H54 (cell line): ENCODE data around the gene RAD51B.

Experiments
- DNase-seq: peaks from one replicate; pipeline ENCODE4 v3.0.0; 2011; ENCODE audit warnings: low spot score, mixed read lengths; ENCODE audit not compliant: insufficient read length
- FAIRE-seq: peaks from 3 replicates; lab custom pipeline; 2011; peaks lifted over from hg19 to GRCh38; lab: Jason Lieb, UNC
- POLR2A ChIP-seq: IDR thresholded peaks from 2 replicates; pipeline ENCODE4 v1.6.1; 2011; ENCODE audit warnings: low read depth, mild to moderate bottlenecking, low read length

The RAD51B gene

DNA sequence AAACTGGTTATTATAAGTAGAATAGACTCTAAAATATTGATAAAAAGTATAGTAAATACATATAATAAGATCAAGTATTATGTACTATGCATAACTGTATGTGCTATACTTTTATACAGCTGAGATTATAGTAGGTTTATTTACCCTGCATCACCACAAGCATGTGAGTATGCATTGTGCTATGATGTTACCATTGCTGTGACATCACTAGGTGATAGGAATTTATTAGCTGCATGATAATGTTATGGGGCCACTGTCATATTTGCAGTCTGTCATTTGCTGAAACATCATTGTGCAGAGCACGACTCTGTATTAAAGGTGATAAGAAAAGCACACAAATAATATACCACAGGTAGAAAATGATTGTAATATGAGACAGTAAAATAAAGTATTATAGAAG lies 587.7 kb downstream of the RAD51B start:
- no peak for TF ChIP-seq POLR2A
- no peak for DNase-seq
- FAIRE-seq, result no peak

DNA sequence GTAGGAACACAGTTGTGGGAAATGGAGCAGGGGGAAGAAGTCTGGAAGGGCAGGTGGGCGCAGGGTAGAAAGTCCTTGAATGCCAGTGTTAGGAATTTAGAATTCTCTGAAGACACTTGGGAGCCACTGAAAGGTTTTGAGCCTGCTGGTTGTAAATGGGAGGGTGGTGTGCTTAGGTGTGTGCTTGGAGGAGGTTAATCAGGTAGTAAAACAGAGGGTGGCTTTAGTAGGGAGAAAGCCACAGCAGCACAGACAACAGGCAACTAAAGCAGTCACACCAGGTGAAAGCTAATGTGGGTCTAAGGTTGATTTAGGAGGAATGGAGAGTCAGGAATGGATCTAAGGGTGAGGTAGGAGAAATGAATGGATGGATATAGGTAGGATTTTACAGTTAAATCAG lies 588.2 kb downstream of the RAD51B start:
- no peak for DNase-seq
- TF ChIP-seq POLR2A, result no peak
- FAIRE-seq, result no peak

DNA sequence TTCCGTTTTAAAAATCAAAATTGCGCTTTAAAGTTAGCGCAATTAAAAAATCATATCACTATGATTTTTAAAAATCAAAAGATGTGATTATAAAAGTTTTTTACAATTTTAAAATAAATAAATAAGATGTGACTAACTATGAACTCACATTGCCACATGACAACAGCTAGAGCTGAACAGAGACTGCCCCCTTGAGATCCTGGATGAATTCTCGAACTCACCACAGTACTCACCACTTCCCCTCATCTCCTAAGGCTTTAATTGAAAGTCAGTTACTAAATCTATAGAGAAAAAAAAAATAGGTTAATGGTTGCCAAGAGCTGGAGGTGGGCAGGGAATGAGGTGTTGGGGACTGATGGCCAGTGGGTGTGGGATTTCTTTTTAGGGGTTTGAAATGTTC lies 589.1 kb downstream of the RAD51B start:
- DNase-seq (no peak), FAIRE-seq (no peak)
- no peak for TF ChIP-seq POLR2A

DNA sequence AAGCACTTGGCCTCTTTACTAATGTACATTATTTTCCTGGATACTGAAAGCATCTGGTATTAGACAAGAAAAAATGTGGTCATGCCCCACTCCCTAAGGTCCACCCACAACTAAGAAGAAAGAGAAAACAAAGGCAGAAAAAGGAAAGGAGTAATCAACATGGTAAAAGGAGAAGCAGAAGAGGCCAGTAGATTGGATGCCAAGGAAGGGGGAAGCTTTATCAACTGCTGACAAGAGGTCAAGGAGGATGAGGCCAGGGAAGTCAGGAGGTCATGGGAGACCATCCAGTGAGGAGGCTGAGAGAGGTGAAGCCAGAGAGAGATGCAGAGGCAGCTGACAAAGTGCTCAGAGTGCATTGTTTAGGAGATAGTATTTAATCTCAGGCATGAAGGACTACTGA lies 589.8 kb downstream of the RAD51B start:
- no peak for TF ChIP-seq POLR2A
- DNase-seq (no peak), FAIRE-seq (no peak)

DNA sequence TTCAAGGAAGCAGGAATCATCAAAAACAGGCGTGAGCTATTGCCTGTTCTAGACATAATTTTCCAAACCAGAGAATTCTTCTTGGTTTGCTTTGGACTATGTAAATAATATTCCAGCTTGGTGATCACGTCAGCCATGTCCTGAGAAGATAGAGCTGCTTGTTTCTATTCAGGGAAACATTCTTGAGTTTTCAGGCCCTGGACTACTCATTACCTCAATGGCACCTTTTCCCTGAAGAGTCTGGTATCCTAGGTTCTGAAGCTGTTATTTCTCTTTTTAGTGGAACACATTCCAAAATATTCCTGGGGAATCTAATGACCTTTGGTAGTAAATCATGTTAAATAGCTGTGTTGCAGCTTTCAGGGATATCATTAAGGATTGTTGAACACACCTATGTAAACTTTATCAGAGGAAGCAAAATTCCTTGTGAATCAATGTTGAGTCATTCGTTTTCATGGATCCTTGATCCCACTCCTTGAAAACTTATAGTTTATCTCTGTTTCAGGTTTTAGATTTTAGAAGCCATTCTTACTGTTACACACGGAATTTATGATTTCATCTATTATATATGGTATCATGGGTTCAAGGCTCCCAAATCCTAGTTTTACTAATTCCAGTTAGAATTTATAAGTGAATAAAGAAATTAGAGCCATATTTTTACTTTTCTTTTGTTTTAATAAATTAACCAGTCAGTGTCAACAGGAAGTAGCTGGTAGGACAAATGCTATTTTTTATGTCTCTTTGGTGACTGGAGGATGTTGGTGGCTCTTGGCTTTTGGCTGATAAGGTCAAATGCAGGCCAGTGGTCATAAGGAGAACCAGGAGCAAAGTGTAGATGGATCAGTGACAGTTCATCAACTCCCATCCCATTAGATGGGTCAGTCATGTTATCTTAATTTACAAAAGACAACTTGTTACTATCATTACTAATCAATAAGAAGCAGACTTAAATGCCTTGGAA lies 593.2 kb downstream of the RAD51B start:
- no peak for DNase-seq
- peak; percentile 23 for FAIRE-seq
- no peak for TF ChIP-seq POLR2A

DNA sequence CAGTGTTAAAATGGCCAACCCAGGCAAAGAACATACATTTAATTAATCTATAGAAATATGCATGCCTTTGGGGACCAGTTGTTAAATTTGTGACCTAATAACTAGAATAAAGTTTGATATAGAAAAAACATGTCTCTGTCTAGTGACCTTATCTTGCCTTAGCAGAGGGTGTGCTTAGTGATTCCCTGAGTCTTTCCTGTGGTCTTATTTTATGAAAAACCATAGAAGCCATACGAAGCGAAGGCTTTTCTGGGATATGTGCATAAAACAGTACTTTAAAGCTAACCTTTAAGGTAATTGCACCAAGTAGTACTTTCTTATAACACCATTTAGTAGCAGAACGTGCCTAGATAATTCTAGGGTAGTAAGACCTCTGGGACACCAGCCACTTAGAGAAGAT lies 593.9 kb downstream of the RAD51B start:
- FAIRE-seq (no peak), DNase-seq (no peak)
- TF ChIP-seq POLR2A, result no peak

DNA sequence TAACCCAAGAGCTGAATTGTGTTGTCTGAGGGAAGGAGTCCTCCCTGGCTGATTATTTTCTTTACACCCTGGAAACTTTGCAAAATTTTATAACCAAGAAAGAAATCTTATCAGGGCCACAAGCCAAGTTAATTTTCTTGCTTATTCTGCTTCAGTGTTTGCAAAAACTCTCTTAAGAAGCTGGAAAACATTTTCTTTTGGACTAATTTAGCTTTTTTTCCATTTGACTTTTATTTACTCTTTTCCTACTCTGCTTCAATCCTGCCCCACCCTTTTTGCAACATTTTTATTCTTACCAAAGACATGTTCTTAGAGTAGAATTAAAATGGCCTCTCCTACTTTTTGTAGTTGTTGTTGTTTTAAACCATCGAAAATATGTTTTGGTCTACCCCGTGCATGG lies 594.5 kb downstream of the RAD51B start:
- no peak for FAIRE-seq
- no peak for DNase-seq
- TF ChIP-seq POLR2A, result no peak

DNA sequence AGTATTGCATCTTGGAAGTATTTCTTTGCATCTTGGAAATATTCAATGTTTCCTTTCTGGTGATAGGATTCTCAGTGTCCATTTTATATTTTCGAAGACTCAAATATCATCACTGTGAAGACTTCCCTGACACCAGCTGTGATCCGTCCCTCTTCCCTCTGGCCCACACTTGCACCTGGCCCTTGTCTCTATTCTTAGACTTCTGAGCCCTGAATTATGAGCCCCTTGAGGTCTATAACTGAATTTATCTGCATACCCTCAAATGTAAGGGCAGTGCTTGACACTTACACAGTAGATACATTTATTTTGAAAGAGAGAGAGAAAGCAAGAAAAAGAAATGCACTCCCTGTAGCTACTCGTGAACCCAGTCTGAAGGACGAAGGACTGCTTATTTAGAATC lies 596.6 kb downstream of the RAD51B start:
- DNase-seq, result no peak
- TF ChIP-seq POLR2A, result no peak
- FAIRE-seq, result no peak

DNA sequence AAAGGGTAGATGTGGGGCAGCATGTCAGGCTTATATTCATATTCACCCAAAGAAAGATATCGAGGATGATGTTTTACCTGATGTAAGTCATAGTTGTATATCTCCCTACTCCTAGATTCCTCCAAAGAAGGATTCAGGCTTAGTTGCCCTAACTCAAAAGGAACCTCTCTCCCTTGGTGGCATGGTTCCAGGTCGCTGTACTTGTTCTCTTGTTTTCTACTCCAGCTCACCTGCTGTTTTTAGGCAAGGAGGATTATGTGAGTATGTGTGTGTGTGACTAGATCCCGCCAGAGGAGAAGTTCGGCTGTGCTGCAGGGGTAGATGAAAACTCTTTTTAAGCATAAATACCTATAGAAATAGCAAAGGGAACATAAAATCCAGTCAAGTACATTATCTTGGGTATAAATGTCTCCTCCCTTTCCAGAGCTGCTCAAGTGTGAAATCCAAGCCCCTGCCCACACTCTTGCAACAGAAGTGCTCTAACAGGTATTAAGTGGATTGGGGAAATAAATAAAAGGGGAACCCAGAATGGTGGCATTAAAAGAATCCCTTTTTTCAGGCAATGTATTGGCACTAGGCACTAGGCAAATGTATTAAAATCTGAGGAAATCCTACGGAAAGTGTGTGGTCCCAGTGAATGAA lies 597.6 kb downstream of the RAD51B start:
- DNase-seq (no peak), FAIRE-seq (no peak)
- no peak for TF ChIP-seq POLR2A

DNA sequence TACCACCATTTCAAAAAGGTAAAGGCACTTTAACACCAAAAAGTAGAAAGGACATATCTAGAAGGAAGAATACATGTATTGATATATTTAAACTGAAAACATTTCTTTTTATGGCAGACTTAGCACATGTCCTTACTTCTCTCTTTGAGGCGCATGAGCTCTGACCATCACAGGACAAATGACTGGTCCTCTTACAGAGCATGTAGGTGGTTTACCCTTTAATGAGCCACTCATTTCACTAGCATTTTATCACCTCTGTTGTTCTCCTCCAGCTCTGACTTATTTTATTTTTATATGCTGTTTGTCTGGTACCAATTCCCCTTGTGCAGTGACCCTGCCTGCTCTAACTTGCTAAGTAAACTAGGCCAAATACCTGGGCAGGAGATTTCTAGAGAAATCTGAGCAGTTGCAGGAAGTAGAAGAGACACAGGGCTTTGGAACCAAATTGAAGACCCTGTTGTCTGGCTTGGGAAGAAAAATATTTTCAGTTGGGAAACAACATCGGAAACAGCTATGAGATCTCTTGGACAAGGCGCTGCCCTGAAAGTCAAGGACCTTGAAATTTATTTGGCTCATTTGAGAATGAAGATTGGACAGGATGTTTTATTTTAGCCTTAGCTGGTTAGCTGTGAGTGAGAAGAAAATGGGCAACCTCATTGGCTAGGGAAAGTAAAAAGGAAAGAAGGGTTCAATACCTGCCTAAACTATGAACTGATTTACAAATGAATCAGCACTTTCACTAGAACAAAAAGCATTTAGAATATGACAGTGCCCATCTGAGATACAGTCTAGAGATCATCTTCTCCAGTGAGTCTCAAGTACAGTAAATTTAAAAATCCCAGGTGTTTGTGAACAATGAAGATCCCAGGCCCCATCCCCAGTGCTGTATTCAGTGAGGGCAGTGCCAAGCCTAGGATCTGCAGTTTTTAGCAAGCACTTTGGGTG lies 598.9 kb downstream of the RAD51B start:
- DNase-seq (no peak), FAIRE-seq (no peak)
- no peak for TF ChIP-seq POLR2A

DNA sequence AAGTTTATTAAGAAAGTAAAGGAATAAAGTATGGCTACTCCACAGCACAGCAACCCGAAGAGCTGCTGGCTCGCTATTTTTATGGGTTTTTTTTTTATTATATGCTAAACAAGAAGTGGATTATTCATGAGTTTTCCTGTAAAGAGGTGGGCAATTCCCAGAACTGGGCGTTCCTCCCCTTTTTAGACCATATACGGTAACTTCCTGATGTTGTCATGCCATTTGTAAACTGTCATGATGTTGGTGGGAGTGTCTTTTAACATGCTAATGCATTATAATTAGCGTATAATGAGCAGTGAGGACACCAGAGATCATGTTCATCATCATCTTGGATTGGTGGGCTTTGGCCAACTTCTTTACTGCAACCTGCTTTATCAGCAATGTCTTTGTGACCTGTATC lies 600.8 kb downstream of the RAD51B start:
- FAIRE-seq (no peak), DNase-seq (no peak)
- TF ChIP-seq POLR2A, result no peak

DNA sequence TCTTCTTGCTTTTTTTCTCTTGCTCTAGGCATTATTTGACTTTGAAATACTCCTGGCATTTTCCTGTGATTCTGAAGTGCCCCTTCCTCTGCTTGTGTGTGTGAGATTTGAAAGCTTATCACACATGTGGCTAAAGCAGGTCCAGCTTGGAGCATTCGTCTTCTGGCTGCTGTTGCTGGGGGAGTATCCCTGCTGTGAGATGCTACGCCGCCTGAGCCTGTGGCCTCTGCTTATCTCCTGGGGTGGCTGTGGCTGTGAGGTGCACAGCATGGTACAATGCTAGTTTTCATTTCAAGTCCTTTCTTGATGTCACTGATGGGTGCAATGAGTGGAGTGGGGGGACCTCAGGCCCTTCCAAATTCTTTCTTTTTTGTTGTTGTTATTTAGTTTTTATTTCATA lies 601.5 kb downstream of the RAD51B start:
- no peak for FAIRE-seq
- no peak for TF ChIP-seq POLR2A
- no peak for DNase-seq

DNA sequence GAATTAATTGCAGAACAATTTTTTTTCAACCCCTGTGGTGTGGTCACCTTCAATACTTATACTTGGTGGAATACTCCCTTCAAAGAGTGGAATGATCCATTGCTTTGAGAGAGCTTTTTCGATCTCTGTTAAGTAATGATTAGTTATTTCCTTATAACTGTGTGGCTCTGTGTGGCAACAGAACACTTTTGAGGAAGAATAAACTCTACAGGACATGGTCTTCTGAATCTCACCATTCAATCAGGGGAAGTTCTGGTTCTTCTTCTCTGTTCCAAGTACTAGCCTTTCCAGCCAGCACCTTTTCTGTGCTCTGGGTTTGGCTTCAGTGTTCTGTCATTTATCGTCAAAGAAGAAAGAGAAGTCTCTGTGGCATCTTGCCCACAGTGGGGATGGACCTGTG lies 604.1 kb downstream of the RAD51B start:
- no peak for FAIRE-seq
- TF ChIP-seq POLR2A, result no peak
- no peak for DNase-seq
